Breast epithelium (tissue), 3 donors: ENCODE measurements around the gene DUSP7.

Source experiments
- CTCF ChIP-seq, 3 donors: fragments of 450-650 bp; IDR thresholded peaks; one replicate each; pipeline ENCODE4 v1.5.1; 2016 to 2017; ENCODE audit warnings: antibody characterized with exemption in 3 of 3, mild to moderate bottlenecking in 3 of 3, moderate library complexity in 3 of 3
- POLR2A ChIP-seq: fragments of 450-650 bp; IDR thresholded peaks from one replicate; pipeline ENCODE4 v1.6.1; 2016; ENCODE audit warnings: antibody characterized with exemption, mild to moderate bottlenecking, moderate library complexity

- no peak for TF ChIP-seq POLR2A
- TF ChIP-seq CTCF (IDR thresholded peaks at IDR 0.05), result no peak
Observed at GRCh38 chr3:52070724-52071621, 14.6 kb upstream of the DUSP7 start.
